Kidney (tissue), 14 donors: ENCODE measurements around the gene CELSR2. TPM values are rescaled to one million over a fixed set of nuclear protein-coding genes. Genes with fewer than 3 reads are reported as not detected.

Source experiments
- DNase-seq, 5 donors: peaks; one replicate each; pipeline ENCODE4 v3.0.0-alpha.2; 2013 to 2020
- FAIRE-seq: peaks from 2 replicates; lab custom pipeline; 2012; peaks lifted over from hg19 to GRCh38; lab: Jason Lieb, UNC
- H3K27ac ChIP-seq, 2 donors: one replicate each; pipeline ENCODE4 v1.7.0; 2013; ENCODE audit warnings: low read depth in 2 of 2, low read length in 2 of 2, inconsistent platforms in 1 of 2
- H3K27me3 ChIP-seq: one replicate; pipeline ENCODE4 v1.7.1; 2013; ENCODE audit warnings: low read length, inconsistent platforms; ENCODE audit not compliant: control insufficient read depth, insufficient read depth
- H3K36me3 ChIP-seq, 3 donors: one replicate each; pipeline versions ENCODE4 v1.7.0 to v1.7.1; 2013; ENCODE audit warnings: low read length in 3 of 3, control low read depth in 1 of 3, inconsistent platforms in 1 of 3; ENCODE audit not compliant: insufficient read depth in 3 of 3, control insufficient read depth in 2 of 3
- H3K4me1 ChIP-seq, 3 donors: one replicate each; pipeline versions ENCODE4 v1.7.0 to v1.7.1; 2013; ENCODE audit warnings: low read length in 3 of 3, inconsistent platforms in 1 of 3, low read depth in 1 of 3; ENCODE audit not compliant: control insufficient read depth in 2 of 3, insufficient read depth in 2 of 3
- H3K4me3 ChIP-seq, 3 donors: one replicate each; pipeline versions ENCODE4 v1.7.0 to v1.8.1; 2013; ENCODE audit warnings: low read length in 3 of 3, control low read depth in 1 of 3, inconsistent platforms in 1 of 3
- H3K9ac ChIP-seq, 3 donors: one replicate each; pipeline versions ENCODE4 v1.7.0 to v1.7.1; 2013; ENCODE audit warnings: low read length in 3 of 3, control low read depth in 1 of 3, inconsistent platforms in 1 of 3
- H3K9me3 ChIP-seq, 3 donors: one replicate each; pipeline versions ENCODE4 v1.7.0 to v1.7.1; 2013; ENCODE audit warnings: low read length in 3 of 3, control low read depth in 1 of 3, inconsistent platforms in 1 of 3; ENCODE audit not compliant: control insufficient read depth in 2 of 3, insufficient read depth in 1 of 3
- intact Hi-C: fragments of 100-400 bp; cut with DNase I; formaldehyde crosslinking; loops from one replicate; pipeline ENCODE4 v1.11.1; 2022
- polyA plus RNA-seq: library from polyadenylated mRNA; stranded (reverse); fragments of 350-450 nt; fragmentation: Illumina TruSeq; extraction: RNeasy Lipid Tissue Mini Kit (QIAGEN cat#74804); gene quantifications from one replicate; pipeline ENCODE4 v1.2.3, GENCODE V29; 2014; ENCODE audit warnings: low read depth, low replicate concordance; ENCODE audit not compliant: insufficient read depth
- total RNA-seq: library from RNA; stranded (reverse); fragmentation: NEBNext Ultra II Directional; extraction: Animal tissue kit (Norgen Biotek cat#: 25700); gene quantifications from one replicate; pipeline ENCODE4 v1.2.1, GENCODE V29; 2021
- TF ChIP-seq, protein P1 (sequence below): IDR thresholded peaks from 3 replicates; pipeline ENCODE4 v1.5.1; 2012; ENCODE audit warnings: mild to moderate bottlenecking, moderate library complexity, borderline replicate concordance; ENCODE audit not compliant: insufficient read depth; ENCODE audit errors: extremely low read depth
- donor health status: control.
- donor health status: control.
- donor health status: control.
- donor health status: control.
- donor health status: control.
- donor health status: DM: yes; HTN: yes; CAD: no.
- donor health status: Normal renal cell carcinoma (clear cell type).

CELSR2 gene
- total and polyA plus RNA-seq, 2 donors from 2014 or later: 10.6 to 65.6 TPM

DNA sequence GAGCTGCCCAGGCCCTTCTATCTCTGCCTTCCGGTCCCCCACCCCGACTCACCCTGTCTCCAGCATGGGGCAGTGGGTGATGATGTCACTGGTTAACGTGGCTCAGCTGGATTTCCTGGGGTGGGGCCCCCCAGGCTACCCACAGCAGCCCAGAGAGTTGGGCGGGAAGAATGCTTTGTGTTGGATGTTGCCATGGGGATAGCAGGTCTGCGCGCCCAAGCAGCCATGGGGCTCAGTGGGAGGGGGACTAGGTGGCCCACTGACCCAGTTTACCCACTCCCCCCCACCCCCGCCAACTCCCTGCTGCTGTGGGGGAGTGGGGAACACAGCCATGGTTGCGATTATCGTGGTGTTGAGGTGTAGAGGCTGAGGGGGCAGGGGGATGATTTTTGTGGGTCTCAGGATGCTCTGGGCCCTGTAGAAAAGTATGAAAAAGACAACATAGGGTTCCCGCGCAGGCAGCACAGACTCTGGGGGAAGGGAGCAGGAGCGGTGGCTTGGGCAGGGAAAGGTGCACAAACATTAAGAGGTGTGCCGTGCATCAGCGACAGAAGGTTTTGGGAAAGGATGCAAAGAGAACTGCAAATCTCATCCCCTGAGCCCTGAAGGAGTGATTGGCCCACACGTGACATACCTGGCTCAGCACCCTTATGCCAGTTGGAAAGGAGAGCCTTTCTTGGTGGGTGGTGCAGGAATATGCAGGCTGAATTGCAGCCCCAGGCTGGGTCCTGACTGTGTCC is 8.5 kb downstream of the CELSR2 start:
- Histone ChIP-seq H3K9me3 (no peaks in the 10 kb centered on the region), H3K4me3 (no peak overlapping the region), H3K27ac (no peak overlapping the region), H3K27me3 (no peaks in the 10 kb centered on the region), H3K4me1 (peaks cover 0 to 27% (median 17%) of the 10 kb centered on the region in 3 donors), H3K9ac (no peak overlapping the region), H3K36me3 (peaks cover 0 to 2% (median 0%) of the 10 kb centered on the region in 3 donors)
- no peak for FAIRE-seq
- intact Hi-C loops: no loop called here
- peak; percentile 50 to 69 (median 66) for DNase-seq
- TF ChIP-seq, protein P1, sequence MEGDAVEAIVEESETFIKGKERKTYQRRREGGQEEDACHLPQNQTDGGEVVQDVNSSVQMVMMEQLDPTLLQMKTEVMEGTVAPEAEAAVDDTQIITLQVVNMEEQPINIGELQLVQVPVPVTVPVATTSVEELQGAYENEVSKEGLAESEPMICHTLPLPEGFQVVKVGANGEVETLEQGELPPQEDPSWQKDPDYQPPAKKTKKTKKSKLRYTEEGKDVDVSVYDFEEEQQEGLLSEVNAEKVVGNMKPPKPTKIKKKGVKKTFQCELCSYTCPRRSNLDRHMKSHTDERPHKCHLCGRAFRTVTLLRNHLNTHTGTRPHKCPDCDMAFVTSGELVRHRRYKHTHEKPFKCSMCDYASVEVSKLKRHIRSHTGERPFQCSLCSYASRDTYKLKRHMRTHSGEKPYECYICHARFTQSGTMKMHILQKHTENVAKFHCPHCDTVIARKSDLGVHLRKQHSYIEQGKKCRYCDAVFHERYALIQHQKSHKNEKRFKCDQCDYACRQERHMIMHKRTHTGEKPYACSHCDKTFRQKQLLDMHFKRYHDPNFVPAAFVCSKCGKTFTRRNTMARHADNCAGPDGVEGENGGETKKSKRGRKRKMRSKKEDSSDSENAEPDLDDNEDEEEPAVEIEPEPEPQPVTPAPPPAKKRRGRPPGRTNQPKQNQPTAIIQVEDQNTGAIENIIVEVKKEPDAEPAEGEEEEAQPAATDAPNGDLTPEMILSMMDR: no peak

DNA sequence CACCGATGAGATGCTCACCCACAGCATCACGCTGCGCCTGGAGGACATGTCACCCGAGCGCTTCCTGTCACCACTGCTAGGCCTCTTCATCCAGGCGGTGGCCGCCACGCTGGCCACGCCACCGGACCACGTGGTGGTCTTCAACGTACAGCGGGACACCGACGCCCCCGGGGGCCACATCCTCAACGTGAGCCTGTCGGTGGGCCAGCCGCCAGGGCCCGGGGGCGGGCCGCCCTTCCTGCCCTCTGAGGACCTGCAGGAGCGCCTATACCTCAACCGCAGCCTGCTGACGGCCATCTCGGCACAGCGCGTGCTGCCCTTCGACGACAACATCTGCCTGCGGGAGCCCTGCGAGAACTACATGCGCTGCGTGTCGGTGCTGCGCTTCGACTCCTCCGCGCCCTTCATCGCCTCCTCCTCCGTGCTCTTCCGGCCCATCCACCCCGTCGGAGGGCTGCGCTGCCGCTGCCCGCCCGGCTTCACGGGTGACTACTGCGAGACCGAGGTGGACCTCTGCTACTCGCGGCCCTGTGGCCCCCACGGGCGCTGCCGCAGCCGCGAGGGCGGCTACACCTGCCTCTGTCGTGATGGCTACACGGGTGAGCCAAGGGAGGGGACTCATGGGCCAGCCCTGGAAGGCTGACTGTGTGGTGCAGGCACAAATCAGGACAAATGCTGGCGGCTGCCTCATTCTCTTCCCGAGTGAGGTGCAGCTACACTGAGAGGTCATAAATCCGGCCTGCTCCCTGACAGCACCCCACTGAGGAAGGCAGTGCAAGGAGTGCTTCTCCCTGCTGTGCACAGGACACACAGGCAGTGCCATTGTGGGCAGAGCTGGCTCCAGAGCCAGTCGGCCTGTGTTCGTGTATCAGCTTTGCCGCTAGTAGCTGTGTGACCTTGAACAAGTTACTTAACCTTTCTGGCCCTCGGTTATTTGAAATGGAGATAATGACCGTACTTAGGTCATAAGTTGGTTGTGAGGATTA is 9.4 kb downstream of the CELSR2 start:
- Histone ChIP-seq H3K4me3 (no peak overlapping the region), H3K9ac (no peak overlapping the region), H3K27ac (no peak overlapping the region), H3K4me1 (peaks cover 0 to 18% (median 10%) of the 10 kb centered on the region in 3 donors), H3K9me3 (no peaks in the 10 kb centered on the region), H3K36me3 (peaks cover 0 to 2% (median 0%) of the 10 kb centered on the region in 3 donors), H3K27me3 (no peaks in the 10 kb centered on the region)
- FAIRE-seq (no peak), DNase-seq (peak in 2 of 5 donors; percentile 58 to 80)
- intact Hi-C loops: no loop called here
- TF ChIP-seq, protein P1: no peak

DNA sequence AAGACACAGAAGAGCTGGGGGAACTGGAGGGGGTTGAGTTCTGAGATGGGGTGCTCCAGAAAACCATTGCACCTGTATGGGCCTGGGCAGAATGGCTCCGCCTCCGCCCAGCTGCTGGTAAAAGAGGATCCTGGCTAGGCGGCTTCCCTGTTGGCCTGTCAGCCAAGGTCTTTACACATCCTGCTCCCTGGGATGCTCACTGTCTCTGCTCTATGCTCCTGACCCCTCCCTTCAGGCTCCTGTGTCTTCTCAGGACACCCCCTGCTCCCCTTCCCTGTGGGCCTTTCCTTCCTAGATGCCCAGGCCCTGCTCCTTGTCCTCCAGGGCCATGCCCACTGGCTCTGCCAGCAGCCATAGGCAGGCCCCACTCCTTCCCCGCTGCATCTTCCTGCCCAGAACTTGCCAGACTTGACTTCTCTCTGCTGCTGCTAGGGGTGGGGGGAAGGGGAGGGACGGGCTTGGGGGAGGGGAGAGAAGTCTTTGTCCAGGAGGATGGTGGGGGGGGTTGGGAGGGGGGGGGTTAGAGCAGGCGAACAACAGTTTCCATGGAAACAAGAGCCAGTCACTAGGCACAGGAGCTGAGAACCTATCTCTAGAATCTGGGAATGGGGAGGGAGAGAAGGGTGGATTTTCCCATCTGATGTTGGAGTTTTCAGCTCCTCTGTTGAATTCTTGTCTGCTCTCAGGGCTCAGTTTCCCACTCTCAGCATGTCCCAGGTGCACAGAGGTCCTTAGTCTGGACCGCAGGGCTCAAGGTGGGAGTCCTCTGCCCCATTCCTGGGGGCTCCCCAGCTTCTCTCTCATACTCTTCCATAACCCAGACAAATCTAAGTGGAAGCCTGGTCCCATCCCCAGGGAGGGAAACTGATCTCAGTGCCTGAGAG is 10.6 kb downstream of the CELSR2 start:
- no peak for DNase-seq
- Histone ChIP-seq H3K36me3 (peaks cover 0 to 2% (median 0%) of the 10 kb centered on the region in 3 donors), H3K9ac (no peak overlapping the region), H3K27me3 (no peaks in the 10 kb centered on the region), H3K4me1 (peaks cover 0 to 7% (median 0%) of the 10 kb centered on the region in 3 donors), H3K9me3 (no peaks in the 10 kb centered on the region), H3K4me3 (no peak overlapping the region), H3K27ac (no peak overlapping the region)
- intact Hi-C loops: no loop called here
- TF ChIP-seq, protein P1: no peak
- FAIRE-seq: no peak
